GM12872 (cell line): ENCODE measurements around the gene TBC1D3H.
"Not testable (repeated sequence)": the region's sequence is repeated elsewhere in the genome, so short reads cannot be mapped to it uniquely, and the experiment has no call there.

Experiments used
- TF ChIP-seq, protein P1 (sequence below): IDR thresholded peaks from 3 replicates; pipeline ENCODE4 v1.5.1; 2011; ENCODE audit warnings: low read depth, mild to moderate bottlenecking, low read length, moderate library complexity; ENCODE audit not compliant: insufficient read depth

Gene TBC1D3H

DNA sequence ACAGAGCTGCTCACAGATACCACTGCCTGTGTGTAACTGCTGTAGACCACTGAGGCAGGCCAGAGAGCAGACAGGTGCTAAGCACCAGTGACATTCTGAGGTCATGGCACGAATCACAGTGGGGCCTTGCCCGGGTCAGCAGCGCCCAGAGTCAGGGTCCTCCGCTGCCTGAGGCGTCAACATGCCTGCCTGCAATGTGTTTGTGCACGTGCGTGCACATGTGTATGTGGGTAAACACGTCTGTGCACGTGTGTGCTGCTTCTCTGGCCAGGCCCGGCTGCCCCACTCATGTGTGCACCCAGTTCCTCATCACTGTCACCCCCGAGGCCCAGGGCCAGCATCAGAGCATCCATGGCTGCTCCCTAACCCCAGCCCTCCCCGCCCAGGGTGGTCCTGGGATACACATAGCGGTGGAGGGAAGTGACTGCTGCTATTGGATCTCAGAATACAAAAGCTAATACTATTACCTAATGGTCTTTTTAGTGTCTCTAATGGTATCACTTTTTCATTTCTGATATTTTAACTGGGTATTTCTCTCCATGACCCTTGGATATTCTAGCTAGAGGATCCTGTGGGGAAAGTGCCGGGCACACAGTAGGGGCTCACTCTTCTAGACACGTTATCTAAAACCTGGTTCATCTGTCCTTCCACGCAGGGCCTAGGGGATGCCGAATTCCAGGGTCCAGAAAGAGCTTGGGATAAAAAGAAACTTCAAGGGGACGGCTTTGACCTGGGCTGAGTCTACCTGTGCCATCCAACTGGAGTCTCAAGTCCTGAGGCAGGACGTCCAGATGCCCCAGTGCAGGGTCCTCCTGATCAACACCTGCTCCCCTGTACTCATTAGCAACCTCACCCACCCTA, at the start of gene TBC1D3H:
Gene TBC1D3H, minus strand, starts transcription at position 51 of the 861 bp plus-strand sequence. CDS start 1,540 bp downstream, outside the sequence.
- TF ChIP-seq, protein P1, sequence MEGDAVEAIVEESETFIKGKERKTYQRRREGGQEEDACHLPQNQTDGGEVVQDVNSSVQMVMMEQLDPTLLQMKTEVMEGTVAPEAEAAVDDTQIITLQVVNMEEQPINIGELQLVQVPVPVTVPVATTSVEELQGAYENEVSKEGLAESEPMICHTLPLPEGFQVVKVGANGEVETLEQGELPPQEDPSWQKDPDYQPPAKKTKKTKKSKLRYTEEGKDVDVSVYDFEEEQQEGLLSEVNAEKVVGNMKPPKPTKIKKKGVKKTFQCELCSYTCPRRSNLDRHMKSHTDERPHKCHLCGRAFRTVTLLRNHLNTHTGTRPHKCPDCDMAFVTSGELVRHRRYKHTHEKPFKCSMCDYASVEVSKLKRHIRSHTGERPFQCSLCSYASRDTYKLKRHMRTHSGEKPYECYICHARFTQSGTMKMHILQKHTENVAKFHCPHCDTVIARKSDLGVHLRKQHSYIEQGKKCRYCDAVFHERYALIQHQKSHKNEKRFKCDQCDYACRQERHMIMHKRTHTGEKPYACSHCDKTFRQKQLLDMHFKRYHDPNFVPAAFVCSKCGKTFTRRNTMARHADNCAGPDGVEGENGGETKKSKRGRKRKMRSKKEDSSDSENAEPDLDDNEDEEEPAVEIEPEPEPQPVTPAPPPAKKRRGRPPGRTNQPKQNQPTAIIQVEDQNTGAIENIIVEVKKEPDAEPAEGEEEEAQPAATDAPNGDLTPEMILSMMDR, result not testable (repeated sequence)

DNA sequence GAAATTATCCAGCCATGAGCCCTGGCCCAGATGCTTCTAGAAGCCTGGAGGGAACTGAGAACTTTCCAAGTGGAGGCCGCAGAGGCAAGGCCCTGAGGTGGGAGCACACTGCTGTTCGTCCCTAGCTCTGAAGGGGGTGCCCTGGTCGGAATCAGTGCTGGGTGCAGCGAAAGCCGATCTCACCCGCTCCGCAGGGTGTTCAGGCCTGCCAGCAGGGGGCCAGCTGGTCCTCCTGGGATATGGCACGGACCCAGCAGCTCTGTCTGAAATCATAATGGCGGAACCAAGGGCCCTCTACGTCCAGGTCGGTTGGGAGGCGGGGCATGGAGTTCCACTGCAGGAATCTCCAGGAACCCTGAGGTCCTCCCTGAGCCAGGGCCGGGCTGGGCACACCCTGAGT, 40.7 kb upstream of the TBC1D3H start:
- TF ChIP-seq, protein P1, result peak; percentile 27; the same call in 1 of the 3 replicates
